Measurements from ENCODE around the gene CDKN2D.

GRCh38 chr19:10550336-10550735, 18.4 kb downstream of the CDKN2D start:
- TF ChIP-seq EP300 (conservative IDR thresholded peaks at IDR 0.05; ENCODE audit: poor library complexity, severe bottlenecking) = no peak
- no peak for TF ChIP-seq REST (IDR thresholded peaks at IDR 0.05; ENCODE audit: borderline replicate concordance)
- TF ChIP-seq, protein P1, sequence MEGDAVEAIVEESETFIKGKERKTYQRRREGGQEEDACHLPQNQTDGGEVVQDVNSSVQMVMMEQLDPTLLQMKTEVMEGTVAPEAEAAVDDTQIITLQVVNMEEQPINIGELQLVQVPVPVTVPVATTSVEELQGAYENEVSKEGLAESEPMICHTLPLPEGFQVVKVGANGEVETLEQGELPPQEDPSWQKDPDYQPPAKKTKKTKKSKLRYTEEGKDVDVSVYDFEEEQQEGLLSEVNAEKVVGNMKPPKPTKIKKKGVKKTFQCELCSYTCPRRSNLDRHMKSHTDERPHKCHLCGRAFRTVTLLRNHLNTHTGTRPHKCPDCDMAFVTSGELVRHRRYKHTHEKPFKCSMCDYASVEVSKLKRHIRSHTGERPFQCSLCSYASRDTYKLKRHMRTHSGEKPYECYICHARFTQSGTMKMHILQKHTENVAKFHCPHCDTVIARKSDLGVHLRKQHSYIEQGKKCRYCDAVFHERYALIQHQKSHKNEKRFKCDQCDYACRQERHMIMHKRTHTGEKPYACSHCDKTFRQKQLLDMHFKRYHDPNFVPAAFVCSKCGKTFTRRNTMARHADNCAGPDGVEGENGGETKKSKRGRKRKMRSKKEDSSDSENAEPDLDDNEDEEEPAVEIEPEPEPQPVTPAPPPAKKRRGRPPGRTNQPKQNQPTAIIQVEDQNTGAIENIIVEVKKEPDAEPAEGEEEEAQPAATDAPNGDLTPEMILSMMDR (IDR thresholded peaks at IDR 0.05; ENCODE audit: poor library complexity, severe bottlenecking) = no peak
- no peak for TF ChIP-seq RAD21 (conservative IDR thresholded peaks at IDR 0.05)
- TF ChIP-seq POLR2AphosphoS5 (IDR thresholded peaks at IDR 0.05) = no peak
- TF ChIP-seq EZH2 (IDR thresholded peaks at IDR 0.05; ENCODE audit: borderline replicate concordance, insufficient read depth, low read length, poor library complexity, severe bottlenecking) = no peak
- TF ChIP-seq SMC3 (conservative IDR thresholded peaks at IDR 0.05; ENCODE audit: poor library complexity) = no peak
- no peak for TF ChIP-seq TAF1 (IDR thresholded peaks at IDR 0.05; ENCODE audit: low read depth)
- no peak for TF ChIP-seq MXI1 (conservative IDR thresholded peaks at IDR 0.05; ENCODE audit: poor library complexity, severe bottlenecking)
